NB4 (cell line): ENCODE measurements around the gene SEC31A.

Source experiments
- CTCF ChIP-seq: IDR thresholded peaks from one replicate; pipeline ENCODE4 v1.5.1; 2012; ENCODE audit warnings: low read depth, low read length
- POLR2A ChIP-seq: IDR thresholded peaks from 2 replicates; pipeline ENCODE4 v1.6.1; 2011; ENCODE audit warnings: mild to moderate bottlenecking; ENCODE audit not compliant: insufficient read length; ENCODE audit errors: extremely low read depth

GRCh38 chr4:82810176-82810575, 80.8 kb downstream of the SEC31A start:
- TF ChIP-seq CTCF (no peak), POLR2A (no peak)
